Measurements from ENCODE around the gene LRRC3B.
"Not testable (repeated sequence)": the region's sequence is repeated elsewhere in the genome, so short reads cannot be mapped to it uniquely, and the experiment has no call there.

The LRRC3B gene

GRCh38 chr3:26622621-26623418, at the start of gene LRRC3B:
Gene LRRC3B (plus strand): TSS chr3:26622772. CDS start chr3:26709673, 86,901 bp downstream.
- DNase-seq, result no peak

GRCh38 chr3:26574766-26575165, 47.8 kb upstream of the LRRC3B start:
- no peak for DNase-seq

GRCh38 chr3:26579116-26579515, 43.5 kb upstream of the LRRC3B start:
- DNase-seq, result no peak

GRCh38 chr3:26587571-26587970, 35.0 kb upstream of the LRRC3B start:
- DNase-seq, result no peak

- no peak for DNase-seq
Observed at GRCh38 chr3:26588931-26589330, 33.6 kb upstream of the LRRC3B start.

GRCh38 chr3:26589678-26590077, 32.9 kb upstream of the LRRC3B start:
- no peak for DNase-seq

- no peak for DNase-seq
Observed at GRCh38 chr3:26590919-26591484, 31.6 kb upstream of the LRRC3B start.

- no peak for DNase-seq
Observed at GRCh38 chr3:26591926-26592325, 30.6 kb upstream of the LRRC3B start.

GRCh38 chr3:26592451-26592850, 30.1 kb upstream of the LRRC3B start:
- no peak for DNase-seq

- DNase-seq, result no peak
Observed at GRCh38 chr3:26596335-26596734, 26.2 kb upstream of the LRRC3B start.

GRCh38 chr3:26603311-26603710, 19.3 kb upstream of the LRRC3B start:
- not testable (repeated sequence) for DNase-seq

- DNase-seq, result not testable (repeated sequence)
Observed at GRCh38 chr3:26603771-26604170, 18.8 kb upstream of the LRRC3B start.

GRCh38 chr3:26614006-26614685, 8.4 kb upstream of the LRRC3B start:
- no peak for DNase-seq

- DNase-seq, result no peak
Observed at GRCh38 chr3:26621176-26621575, 1.4 kb upstream of the LRRC3B start.

- no peak for DNase-seq
Observed at GRCh38 chr3:26621906-26622620, 509 bp upstream of the LRRC3B start.

- no peak for DNase-seq
Observed at GRCh38 chr3:26623419-26624208, 1.0 kb downstream of the LRRC3B start.

GRCh38 chr3:26624209-26624765, 1.7 kb downstream of the LRRC3B start:
- DNase-seq, result no peak

GRCh38 chr3:26625187-26625586, 2.6 kb downstream of the LRRC3B start:
- no peak for DNase-seq

- DNase-seq, result no peak
Observed at GRCh38 chr3:26627080-26627479, 4.5 kb downstream of the LRRC3B start.

GRCh38 chr3:26628915-26629314, 6.3 kb downstream of the LRRC3B start:
- DNase-seq, result no peak

- DNase-seq, result no peak
Observed at GRCh38 chr3:26630669-26631389, 8.3 kb downstream of the LRRC3B start.

GRCh38 chr3:26631390-26631738, 8.8 kb downstream of the LRRC3B start:
- no peak for DNase-seq

All from bone marrow (tissue), 2 donors.